Measurements from ENCODE around the gene RELL1.

- TF ChIP-seq, protein P1, sequence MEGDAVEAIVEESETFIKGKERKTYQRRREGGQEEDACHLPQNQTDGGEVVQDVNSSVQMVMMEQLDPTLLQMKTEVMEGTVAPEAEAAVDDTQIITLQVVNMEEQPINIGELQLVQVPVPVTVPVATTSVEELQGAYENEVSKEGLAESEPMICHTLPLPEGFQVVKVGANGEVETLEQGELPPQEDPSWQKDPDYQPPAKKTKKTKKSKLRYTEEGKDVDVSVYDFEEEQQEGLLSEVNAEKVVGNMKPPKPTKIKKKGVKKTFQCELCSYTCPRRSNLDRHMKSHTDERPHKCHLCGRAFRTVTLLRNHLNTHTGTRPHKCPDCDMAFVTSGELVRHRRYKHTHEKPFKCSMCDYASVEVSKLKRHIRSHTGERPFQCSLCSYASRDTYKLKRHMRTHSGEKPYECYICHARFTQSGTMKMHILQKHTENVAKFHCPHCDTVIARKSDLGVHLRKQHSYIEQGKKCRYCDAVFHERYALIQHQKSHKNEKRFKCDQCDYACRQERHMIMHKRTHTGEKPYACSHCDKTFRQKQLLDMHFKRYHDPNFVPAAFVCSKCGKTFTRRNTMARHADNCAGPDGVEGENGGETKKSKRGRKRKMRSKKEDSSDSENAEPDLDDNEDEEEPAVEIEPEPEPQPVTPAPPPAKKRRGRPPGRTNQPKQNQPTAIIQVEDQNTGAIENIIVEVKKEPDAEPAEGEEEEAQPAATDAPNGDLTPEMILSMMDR (IDR thresholded peaks at IDR 0.05), result no peak
- TF ChIP-seq GABPA (IDR thresholded peaks at IDR 0.05; ENCODE audit: low read depth) (no peak), POLR2AphosphoS5 (IDR thresholded peaks at IDR 0.05; ENCODE audit: low read depth, low read length) (no peak), EP300 (IDR thresholded peaks at IDR 0.05; ENCODE audit: borderline replicate concordance in 1 of 2, low read depth in 1 of 2, low read length in 1 of 2) (no peak)
These were observed 6.9 kb downstream of the RELL1 start for GRCh38 chr4:37679301-37679700.
